AG10803 (cell line): ENCODE results near the gene IQSEC2.
A peak's percentile ranks its signal among the peaks of the same experiment; 100 is the strongest.

Experiments used
- DNase-seq: peaks from one replicate; pipeline ENCODE4 v3.0.0; 2010; ENCODE audit warnings: low read depth
- H3K4me3 ChIP-seq: 2 replicates; pipeline ENCODE4 v1.5.1; 2011; ENCODE audit warnings: mild to moderate bottlenecking, low read length, control low read depth
- CTCF ChIP-seq: conservative IDR thresholded peaks from 2 replicates; pipeline ENCODE4 v1.5.1; 2011; ENCODE audit warnings: mild to moderate bottlenecking, low read length, control low read depth, inconsistent platforms

Gene IQSEC2

DNA sequence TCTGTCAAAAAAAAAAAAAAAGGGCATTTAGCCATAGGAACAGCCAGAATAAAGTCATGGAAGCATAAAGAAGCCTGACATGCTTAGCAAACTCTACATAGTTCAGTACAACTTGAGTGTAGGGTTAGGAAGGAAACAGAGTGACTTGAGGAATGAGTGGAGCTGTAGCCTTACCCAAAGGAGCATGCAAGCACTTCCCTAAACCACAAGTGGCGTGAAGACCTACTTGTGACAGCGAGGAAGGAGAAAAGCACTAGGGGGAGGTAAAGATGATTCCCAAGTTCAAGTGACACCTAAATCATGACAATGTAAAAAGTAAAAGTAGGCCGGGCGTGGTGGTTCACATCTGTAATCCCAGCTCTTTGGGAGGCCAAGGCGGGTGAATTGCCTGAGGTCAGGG is 21.8 kb upstream of the IQSEC2 start:
- TF ChIP-seq CTCF = no peak
- no peak for DNase-seq
- no peak overlapping the region for H3K4me3 ChIP-seq

DNA sequence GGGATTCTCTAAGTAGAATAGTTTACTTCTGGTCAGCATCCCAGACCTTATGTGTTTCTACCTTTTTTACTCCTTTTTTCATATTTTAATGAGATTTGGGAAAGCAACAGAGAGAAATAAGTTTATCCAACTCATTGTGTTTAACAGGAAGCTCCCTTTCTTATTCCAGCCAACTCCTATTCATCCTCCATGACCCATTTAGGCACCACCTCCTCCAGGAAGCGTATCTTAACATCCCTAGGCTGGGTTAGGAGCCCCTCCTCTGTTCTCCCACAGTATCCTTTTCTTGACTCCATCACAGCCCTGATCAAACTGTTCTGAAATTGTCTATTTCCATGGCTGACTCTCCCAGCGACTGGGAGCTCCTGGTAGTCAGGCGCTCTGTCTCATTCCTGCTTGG is 18.8 kb upstream of the IQSEC2 start:
- no peak overlapping the region for H3K4me3 ChIP-seq
- DNase-seq = no peak
- TF ChIP-seq CTCF = no peak

DNA sequence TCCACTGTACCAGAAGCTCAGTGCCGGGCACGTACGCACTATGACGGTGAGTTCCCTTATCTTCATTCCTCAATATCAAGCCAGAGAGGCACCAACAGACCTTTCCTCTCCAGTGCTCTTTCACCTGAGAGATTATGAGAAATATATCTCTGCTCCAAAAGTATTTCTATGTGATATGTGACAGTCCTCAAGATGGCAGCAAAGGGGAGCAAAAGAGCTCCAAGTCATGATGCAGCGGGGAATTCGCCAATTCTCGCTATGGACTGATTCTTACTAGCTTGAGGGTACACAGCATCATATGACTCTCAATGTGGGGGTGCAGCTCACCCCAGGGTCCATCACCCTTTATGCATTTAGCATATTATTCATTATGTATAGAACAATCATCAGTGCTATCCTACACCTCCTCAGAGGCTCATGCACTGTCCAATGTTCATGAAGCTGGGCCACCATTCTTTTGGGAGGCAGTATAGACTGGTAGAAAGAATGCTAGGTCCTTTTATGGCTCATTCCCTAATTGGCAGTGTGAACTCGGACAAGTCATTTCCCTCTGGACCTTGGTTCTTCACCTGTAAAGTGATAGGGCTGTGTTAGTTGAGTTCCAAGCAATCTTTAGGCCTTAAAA is 12.8 kb upstream of the IQSEC2 start:
- no peak for DNase-seq
- peak; percentile 22 for TF ChIP-seq CTCF
- no peak overlapping the region for H3K4me3 ChIP-seq

- H3K4me3 ChIP-seq = no peak overlapping the region
- no peak for TF ChIP-seq CTCF
- no peak for DNase-seq
Measured at GRCh38 chrX:53291596-53291995, 10.2 kb upstream of the IQSEC2 start.

DNA sequence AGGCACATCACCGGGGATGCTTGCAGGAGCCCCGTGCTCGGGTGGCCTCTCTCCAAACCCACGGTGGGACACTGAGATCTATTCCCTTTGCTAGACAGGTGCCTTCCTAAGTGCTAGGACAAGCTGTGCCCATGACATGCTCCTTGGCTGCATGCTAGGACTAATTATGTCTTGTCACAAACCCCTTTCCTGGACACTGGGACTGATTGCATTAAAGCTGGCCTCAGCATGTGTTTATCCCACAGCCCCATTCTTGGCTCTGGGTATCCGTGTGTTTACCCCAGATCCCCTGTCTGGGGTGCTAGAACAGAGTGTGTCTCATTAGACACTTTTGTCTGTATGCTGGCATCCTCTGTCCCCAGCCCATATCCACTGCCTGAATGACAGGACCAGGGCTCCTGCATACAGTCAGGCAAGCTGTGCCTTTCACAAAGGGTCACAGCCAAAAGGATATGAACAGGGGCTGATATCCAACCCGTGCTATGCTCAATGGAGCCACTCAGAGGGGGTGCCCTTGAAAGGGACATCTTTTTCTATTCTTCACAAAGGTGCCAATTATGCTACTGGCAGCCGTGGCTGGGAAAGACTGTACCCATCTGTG is 9.2 kb upstream of the IQSEC2 start:
- H3K4me3 ChIP-seq = no peak overlapping the region
- no peak for DNase-seq
- TF ChIP-seq CTCF = no peak

DNA sequence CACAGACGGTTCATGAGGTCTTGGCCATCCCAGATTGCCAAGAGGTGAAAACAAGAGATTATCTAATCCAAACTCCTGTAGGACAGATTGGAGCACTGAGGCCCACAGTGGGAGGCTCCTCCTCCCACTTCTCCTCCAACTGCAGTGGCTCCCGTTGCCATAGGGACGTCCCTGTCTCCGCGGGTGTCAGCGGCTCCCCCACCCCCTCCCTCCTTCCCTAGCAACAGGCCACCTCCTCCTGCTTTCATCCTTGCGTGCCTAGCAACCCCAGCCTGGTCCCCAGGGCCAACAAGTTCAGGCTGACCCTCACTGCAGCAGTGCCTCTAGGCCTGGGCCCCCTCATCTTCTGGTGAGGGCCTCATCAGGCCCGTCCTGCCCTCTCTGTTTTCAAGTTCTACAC is 6.8 kb upstream of the IQSEC2 start:
- H3K4me3 ChIP-seq = no peak overlapping the region
- no peak for TF ChIP-seq CTCF
- DNase-seq = no peak

DNA sequence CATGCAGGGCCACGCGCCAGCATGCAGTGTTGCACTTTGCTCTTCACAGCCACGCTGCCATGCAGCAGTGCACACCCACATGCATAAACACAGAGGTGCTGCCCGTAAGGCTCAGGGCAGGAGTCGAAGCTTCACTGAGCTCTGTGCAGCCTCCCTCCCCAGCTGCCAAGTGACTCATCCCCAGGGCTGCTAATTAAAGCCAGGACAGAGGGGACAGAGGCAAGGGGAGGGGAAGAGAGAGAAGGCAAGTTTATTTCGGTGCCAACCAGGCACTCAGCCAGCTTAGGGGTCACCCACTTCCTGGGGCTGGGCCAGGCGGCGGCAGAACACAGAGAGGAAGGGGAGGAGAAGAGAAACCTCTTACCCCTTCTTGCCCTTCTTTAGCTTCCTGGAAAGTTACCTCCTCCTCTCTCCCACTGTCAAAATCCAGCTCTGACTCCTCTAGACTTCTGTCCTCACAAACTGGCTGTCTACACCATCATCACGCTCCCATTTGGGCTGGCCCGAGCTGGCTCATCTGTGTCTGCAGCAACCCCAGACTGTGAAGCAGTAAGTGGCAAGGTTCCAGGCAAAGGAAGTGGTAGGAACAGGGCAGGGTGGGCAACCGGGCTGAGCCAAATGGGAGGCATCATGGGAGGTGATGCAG is 6.2 kb upstream of the IQSEC2 start:
- TF ChIP-seq CTCF = no peak
- peak overlapping the region; percentile 20 for H3K4me3 ChIP-seq
- peak; percentile 68 for DNase-seq
